GM19043 (cell line): ENCODE measurements around the gene IFFO2.

ENCODE experiments used
- ATAC-seq: cut with Tn5 transposase; IDR thresholded peaks from one replicate; pipeline ENCODE4 v1.9.1; 2021; ENCODE audit warnings: low read depth; ENCODE audit not compliant: unreplicated experiment

Gene IFFO2

DNA sequence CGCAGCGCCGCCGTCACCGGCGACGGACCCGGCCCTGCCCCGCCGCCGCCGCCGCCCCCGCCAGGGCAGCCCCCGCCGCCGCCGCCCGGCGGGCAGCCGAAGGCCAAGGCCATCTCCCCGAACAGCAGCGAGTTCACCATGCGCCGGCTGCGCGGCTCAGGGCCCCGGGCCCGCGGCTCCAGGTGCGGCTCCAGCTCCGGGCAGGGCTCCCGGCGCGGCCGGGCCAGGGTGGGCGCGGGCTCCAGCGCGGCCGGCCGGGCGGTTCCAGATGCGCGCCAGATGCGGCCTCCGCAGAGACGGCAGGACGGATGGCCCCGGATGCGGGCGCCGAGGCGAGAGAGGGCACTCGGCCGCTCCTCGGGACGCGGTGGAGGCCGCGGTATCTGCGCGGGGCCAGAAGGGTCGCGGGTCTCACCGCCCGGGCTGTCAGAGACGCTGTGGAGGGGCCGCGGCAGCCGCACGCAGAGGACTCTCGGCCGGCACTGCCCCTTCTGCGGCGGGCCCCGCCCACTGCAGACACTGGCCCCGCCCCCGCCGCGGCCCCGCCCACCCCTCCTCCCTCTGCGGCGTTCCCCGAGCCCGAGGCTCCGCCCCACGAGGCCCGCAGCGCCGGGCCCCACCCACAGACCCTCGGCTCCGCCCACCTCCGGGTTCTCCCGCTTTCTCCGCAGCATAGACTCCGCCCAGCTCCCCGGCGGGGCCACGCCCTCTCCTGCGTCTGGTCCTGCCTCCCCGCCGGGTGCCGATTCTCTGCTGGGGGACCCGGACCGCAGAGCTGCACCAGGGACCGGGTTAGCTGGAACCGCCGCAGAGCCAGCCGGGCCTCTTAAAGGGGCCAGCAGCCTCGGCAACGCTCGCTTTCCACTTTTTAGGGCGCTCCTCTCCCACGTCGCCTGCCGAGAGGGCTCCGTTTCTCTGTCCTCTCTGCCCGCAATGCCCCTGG, at the start of gene IFFO2:
IFFO2 (minus strand) TSS at position 484 of the 943 bp plus-strand sequence; CDS start at position 140, 344 bp downstream.
- ATAC-seq, result peak; percentile 63

DNA sequence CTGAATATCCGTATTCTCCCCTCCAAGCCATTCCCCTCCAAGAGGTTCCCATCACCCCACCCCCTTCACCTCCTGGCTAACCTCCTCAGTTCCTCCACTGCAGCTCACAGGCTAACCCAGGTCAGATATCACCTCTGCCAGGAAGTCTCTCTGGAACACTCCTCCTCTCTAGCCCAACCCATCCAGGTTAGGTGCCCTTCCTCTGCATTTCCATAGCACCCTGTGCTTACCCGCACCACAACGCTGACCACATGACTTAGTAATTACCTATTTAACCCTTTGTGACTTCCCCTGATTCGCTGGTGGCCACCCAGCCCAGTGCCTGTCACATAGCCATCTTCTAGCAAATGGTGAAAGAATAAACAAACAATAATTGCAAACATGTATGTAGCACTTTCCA, 49.5 kb upstream of the IFFO2 start:
- ATAC-seq, result no peak

DNA sequence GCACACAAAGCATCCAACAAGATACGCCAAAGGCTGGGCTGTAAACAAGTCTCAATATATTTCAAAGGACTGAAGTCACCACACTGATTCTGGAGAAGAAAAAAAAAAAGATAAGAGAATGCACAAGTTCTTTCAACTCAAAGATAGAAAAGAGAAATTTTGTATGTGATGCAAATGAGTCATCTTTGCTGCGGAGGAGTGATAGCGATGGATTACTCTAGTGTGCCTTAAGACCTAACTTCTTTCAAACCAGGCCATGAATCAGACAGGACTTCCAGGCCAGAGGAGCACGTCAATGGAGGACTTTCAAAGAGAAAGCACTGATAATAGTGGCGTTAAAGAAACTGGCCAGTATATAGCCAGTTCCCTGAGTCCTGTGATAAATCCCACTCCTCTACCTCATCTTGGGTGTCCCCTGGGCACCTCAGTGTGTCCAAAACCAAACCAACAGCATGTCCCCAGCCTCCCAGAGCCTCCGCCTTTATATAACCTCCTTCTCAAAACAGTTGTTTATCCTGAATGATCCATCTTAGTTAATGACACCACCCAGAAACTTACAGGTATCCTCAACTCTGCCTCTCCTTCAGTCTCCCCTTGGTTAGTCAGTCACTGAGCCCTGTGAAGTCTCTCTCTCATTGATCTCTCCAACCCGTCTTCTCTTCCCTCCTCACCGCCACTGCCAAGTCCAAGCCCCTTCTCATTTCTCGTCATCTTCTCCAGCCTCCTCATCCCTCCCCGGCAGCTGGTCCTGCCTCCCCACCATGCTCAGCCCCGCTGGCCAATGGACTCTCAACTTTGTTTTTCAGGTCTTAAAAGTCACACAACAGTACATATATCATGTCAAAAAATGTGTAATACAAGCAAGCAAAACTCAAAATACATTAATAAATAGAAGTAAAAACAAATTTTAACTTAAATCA, 47.2 kb upstream of the IFFO2 start:
- ATAC-seq, result no peak

DNA sequence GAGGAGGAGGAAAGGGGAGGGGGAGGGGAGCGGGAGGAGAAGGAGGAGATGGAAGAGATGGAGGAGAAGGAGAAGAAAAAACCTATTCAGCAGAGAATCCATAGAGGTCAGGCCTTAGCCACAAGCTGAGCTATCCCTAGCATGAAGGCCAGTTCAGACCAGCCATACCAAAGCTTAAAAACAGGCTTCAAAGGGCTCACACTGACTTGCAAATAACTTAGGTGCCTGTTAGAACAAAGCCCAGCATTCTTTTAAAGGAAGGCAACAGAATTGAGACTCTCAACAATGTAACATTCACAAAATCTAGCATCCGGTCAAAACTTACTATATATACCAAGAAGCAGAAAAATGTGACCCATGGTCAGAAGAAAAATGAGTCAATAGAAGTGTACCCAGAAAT, 43.6 kb upstream of the IFFO2 start:
- no peak for ATAC-seq

DNA sequence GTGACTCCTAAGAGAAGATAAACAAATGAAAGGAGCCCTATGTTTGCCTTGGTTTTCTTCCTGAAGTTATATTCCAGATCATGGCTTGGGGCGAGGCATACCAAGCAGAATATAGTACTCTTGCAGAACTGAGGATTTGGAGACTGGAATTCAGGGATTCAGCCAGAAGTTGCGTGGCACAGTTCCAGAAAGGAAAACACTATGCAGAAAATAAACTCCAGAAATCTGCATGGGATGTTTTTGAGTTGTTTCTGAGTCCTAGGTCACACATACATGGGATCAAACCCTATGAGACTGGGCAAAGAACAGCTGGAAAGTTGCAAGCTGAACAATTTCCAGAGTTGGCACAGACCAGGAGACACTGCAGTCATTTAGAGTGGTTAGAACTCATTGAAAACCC, 42.9 kb upstream of the IFFO2 start:
- ATAC-seq, result no peak

DNA sequence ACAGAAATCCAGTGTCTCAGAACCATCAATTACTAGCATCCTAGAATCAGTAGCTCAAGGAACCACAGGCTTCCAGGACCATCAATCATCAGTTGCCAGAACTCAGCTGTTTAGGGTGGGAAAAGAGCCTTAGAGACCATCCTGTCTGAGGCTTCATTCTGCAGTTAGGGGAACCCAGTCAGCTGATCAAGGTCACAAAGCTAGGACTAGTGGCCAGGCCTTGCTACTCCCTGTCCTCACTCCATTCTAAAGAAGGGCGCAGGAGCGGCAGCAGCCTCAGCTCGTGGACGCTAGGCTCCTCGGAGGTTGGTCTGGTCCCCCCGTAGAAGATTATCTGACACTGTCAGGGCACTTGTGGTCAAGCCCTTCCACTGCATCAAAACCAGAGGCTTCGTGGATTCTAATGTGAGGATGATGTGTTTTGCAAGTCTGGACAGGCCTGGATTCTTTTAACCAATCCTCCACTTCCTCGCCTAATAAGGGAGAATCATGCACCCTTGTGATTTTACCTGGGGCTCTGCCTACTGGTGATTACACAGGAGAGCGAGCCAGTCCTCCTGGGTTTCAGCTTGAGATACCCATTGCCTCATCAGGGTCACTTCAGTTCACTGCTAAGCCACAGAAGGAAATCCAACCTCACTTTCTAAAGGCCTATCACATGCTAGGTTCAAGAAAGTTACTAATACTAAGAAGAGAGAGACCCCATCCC, 41.7 kb upstream of the IFFO2 start:
- ATAC-seq, result no peak

DNA sequence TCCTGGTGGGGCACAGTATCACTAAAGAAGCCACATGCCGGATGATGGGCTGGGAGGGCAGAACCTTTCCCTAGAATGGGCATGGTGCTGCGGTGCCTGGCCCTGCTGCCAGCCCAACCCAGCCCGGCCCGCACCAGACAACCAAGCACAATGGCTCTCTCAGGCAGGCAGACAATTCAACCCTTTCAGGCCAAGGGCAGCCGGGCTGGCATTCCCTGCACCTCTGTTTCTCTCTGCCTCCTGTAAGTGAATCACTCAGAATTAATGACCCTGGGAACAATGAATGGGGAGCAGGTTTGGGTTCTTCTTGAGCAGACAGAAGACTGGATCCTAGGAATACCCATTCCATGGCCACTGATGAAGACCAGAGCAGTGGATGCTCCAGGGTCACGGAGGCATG, 41.0 kb upstream of the IFFO2 start:
- no peak for ATAC-seq

DNA sequence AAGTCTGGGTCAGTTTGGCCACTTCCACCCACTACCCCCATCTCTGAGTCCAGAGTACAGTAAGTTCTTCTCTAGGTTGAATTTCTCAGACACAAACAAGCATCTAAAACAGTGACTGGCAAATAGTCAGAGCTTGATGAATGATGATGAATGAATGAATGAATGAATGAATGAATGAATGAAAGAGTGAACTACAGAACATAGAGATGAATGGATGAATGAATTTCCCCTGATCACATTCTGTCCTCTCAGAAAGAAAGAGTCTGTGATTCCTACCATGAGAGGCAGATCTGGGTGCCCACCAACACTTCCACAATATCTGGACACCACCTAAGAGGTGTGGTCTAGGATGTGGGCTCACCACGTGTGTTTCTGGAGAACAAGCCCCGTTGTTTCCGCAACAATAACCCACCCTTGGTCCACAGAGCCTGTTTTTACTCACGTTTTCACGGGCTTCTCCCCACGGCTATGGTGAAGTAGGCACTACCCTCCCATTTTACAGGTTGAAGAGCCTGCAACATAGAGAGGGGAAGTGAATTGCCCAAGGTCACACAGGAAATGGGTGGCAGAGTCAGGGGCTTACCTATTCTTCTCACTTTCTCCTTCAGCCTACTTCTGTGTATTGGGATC, 40.2 kb upstream of the IFFO2 start:
- ATAC-seq, result no peak

DNA sequence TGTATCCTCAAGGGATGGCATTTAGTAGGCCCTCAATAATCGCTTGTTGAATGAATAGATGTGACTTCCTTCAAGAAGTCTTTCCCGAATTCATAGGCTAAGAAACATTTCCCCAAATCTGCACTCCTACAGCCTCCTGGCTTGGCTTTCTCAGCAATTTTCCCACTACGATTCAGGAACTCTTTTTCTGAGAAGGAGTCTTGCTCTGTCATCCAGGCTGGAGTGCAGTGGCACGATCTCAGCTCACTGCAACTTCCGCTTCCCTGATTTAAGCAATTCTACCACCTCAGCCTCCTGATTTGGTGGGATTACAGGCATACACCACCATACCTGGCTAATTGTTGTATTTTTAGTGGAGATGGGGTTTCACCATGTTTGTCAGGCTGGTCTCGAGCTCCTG, 37.9 kb upstream of the IFFO2 start:
- no peak for ATAC-seq

DNA sequence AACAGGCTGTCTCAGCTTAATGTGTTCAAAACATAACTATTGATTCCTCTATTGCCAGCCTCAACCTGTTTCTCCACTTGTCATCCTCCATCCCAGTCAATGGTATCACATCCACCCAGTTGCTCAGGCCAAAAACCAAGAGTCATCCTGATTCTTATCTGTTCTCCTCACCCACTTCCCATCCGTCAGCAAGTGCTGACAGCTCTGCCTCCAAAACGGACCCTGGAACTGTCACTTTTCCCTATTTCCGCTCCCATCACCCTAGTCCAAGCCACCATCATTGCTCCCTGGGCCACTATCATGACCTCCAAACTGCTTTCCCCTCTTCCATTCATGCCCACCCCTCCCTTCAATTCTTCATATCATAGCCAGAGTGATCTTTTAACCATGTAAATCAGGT, 36.2 kb upstream of the IFFO2 start:
- no peak for ATAC-seq

DNA sequence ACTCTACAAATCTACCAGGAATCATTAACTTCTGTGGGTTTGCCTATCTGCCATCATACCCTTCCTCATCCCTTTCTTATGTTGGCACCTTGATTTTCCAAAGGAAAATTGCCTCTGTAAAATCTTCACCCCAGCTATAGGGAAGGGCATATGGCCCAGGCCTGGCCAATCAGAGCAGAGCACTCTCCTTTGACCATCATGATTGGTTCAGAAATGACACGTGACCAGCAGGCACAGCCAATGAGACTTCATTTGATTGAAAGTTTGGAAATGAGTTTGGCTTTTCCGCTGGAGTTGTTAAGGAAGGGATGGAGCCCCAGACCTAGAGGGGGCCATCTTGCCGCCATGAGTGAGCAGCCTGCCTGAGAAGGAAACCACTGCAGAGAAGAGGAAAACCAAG, 35.1 kb upstream of the IFFO2 start:
- ATAC-seq, result no peak

DNA sequence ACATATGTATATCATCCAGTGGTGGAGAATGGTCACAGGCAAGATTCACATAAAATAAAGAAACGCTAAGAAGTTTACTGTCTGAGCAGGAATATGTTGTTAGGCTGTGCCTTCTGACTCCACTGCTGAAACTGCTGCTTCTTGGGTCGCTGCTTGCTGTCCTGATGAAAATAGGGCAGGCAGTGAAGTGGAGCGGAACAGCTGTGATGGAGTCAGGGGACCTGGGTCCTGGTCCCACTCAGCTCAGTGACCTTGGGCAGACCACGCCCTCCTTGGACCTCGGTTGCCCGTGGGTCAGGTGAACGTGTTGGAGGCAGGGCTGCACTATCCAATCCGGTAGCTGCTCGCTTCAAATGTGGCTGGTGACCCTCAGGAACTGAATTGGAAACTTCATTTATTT, 33.4 kb upstream of the IFFO2 start:
- no peak for ATAC-seq

DNA sequence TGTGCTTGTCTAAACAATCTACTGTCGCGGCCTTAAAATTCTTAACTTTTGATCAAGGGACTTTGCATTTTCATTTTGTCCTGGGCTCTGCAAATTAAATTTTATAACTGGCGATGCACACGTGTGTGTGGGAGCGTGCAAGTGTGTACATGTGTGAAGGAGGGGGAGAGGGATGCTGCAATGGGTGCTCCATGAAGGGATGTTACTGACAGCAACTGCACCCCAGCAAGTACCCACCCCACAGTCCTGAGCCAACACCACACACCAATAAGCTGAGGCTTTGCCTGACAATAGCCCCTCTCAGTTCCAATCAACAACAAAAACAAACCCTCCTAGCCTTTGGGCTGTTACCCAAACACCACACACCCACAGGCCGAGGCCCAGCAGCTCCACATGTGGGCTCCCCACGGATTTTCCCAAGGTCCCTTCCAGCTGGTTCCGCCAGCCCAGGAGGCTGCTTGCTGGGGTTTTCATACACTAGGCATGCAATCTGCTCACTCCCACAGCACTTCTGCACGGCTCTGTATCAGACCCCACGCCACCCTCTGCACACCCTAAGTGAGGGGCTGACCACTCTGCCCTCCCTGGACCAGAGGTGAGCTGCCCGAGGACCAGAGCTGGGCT, 32.8 kb upstream of the IFFO2 start:
- no peak for ATAC-seq

DNA sequence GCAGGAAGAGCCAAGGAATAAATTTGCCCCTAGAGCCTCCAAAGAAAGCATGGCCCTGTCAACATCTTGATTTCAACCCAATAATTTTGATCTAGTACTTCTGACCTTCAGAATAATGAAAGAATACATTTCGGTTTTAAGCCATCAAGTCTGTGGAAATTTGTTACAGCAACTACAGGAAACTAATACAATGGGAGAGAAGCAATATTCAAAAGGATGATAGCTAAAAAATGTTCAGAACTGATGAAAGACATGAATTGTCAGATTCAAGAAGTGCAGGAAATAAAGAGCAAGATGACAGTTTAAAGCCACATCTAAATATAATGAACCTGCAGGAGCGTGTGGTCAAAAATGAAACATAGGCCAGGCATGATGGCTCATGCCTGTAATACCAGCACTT, 24.8 kb upstream of the IFFO2 start:
- no peak for ATAC-seq

DNA sequence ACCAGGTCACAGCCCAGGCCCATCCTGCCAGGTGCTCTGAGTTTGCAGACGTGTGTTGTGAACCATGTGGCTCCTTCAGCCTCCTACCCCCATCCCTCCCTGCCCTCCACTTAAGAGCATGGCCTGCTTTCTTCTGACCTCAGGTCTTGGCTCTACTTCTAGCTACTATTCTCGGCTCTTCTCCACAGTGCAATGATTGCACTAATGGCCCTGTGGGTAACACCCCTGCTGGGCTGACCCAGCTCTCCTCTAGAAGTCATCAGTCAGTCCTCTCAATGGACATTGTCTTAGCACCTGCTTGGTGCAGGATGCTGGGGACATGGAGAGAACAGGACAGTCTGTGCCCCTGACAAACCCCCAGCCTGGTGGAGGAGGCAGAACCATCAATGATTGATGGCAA, 22.2 kb upstream of the IFFO2 start:
- no peak for ATAC-seq

DNA sequence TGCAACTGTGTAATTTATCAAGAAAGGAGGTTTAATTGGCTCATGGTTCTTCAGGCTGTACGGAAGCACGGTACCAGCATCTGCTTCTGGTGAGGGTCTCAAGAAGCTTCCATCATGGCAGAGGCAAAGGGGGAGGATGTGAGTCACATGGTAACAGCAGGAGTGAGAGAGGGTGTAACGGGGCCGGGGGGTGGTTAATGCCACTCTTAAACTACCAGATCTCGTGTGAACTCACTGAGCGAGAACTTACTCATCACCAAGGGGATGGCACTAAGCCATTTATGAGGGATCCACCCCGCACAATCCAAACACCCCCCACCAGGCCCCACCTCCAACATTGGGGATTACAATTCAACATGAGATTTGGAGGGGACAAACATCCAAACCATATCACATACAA, 21.0 kb upstream of the IFFO2 start:
- no peak for ATAC-seq

DNA sequence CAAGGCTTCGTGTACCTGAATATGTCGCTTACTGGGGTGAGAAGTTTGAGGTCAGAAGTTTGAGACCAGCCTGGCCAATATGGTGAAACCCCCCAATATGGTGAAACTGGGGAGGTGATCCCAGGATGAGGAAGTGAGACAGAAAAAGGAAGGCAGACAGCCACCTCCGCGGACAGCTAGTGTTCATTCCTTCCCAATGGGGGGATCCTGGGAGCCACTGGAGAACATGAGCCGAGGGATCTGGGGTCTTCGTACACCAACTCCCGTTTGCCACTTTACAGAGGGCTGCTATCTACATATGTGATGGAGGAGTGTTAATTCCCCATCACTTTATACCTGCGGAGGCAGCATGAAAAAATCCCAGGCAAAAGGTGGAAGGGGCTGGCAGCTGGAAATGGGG, 19.6 kb upstream of the IFFO2 start:
- no peak for ATAC-seq

DNA sequence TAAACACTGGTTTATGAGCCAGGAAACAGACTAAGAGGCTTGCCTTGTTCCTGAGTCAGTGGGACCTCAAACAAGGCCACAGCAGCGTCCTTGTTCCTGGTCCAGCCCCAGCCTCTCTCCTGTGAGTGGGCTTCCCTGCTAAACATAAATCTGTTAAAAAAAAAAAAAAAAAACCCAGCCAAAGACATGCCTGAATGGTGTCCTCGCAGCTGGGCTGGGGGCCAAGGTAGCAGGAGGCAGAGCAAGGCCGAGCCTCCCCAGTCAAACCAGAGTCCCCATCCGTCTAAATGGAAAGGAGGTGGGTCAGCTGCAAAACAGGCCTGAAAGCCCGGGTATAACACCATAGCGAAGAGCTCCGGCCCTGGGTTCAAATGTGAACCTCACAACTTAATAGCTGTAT, 18.1 kb upstream of the IFFO2 start:
- ATAC-seq, result no peak

DNA sequence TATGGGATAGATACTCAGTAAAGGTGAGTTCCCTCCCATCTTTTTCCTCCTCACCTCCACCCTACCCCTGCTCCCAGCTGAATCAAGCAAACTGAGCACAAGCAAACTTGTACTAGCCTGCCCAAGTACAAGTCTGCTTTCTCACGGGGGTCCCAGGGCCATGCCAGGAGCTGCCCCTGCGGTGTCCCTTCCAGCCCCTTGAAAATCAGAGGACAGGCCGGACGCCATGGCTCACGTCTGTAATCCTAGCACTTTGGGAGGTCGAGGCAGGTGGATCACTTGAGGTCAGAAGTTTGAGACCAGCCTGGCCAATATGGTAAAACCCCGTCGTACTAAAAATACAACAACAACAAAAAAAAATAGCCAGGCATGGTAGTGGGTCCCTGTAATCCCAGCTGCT, 17.5 kb upstream of the IFFO2 start:
- ATAC-seq, result no peak

DNA sequence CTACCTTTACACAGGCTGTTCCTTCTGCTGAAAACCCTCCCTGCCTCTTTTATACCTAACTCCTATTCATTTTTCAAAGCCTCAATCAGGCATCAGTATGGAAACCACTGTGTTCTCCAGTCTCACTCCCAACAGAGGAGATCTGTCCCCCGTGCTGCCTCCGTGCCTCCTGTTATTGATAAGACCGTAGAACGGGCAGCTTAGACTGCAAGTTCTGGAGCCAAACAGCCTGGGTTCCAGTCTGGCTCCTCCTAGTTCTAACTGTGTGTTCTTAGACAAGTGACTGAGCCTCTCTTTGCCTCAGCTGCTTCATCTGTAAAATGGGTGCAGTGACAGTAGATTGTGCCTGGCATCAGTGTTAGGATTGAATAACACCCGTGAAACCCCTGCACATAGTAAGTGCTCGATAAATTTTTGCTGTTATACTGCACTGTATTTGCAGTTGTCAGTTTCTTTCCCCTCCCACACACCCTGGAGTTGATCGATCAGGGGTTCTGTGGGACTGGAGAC, 17.0 kb upstream of the IFFO2 start:
- no peak for ATAC-seq
